ENCODE measurements around the gene FAM204A.

GRCh38 chr10:118272767-118273166, 69.4 kb downstream of the FAM204A start:
- TF ChIP-seq CTCF (IDR thresholded peaks at IDR 0.05; ENCODE audit: low read depth, low read length, poor library complexity, severe bottlenecking) (no peak), EZH2phosphoT487 (IDR thresholded peaks at IDR 0.05; ENCODE audit: borderline replicate concordance, low read length) (no peak)
